ENCODE measurements around the gene MATCAP1.

The MATCAP1 gene

DNA sequence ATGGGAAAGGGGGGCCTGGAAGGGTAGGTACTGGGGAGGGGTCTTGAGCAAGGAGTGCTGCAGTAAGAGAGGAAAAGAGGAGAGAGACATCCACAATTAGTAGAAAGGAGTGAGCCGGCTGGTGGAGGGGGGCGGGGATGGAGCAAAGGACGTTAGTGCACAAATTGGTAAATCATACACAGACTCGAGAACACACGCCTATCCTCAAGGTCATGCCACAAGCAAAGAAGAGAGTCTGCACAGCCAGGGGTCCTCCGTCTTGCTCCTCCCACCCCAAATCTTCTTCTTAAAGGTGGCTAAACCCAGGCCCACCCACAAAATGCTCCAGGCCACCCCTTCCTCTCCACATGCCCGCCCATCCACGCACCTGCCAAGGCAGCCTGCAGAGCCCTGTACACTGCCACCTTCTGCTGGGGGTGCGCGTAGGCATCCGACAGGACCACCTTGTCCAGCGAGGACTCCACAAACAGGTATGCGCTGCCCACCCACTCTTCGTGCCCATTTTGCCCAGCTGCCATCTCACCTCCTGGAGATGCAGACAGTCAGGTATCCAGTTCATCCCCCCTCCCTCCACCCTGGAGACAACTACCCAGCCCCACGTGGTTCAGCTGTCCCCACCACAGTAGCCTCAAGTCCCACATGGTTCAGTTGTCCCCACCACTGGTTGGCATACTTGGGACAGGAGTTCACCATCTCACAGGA, 27.5 kb downstream of the MATCAP1 start:
- DNase-seq (ENCODE audit: low read depth in 2 of 2), result no peak

GRCh38 chr16:67155295-67156142, 28.2 kb downstream of the MATCAP1 start:
- peak; percentile 72 to 73 for DNase-seq (ENCODE audit: low read depth in 2 of 2)

DNA sequence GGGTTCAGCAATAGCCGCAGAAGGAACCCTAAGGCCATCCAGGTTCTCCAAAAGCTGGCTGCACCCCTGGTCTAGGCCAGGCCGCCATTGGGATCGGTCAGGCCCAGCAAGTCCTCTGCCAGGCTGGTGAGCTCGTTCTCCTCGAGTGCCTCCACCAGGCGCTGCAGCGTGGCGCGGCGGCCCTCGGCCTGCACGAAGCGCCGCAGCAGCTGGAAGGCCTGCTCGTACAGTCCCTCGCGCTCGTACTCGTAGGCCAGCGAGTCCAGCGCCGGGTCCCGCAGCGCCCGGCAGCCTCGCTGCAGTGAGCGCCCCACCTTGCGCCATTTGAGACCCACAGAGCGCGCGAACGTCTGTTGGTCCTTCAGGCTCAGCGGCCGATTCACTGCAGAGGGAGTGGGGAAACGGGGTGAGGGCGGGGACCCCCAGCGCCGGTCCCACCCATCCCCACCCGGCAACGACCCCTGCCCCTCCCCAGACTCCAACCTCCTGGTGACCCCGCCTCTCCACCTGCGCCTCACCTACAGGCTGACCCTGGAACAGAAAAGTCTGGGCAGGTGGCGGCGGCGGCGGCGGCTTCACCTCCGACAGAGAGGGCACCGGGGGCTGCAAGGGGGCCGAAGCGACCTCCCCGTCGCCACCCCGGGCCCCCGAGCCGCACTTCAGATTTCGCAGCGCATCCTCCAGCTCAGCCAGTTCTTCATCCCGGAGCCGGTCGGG, 29.0 kb downstream of the MATCAP1 start:
- DNase-seq (ENCODE audit: low read depth in 2 of 2), result no peak

DNA sequence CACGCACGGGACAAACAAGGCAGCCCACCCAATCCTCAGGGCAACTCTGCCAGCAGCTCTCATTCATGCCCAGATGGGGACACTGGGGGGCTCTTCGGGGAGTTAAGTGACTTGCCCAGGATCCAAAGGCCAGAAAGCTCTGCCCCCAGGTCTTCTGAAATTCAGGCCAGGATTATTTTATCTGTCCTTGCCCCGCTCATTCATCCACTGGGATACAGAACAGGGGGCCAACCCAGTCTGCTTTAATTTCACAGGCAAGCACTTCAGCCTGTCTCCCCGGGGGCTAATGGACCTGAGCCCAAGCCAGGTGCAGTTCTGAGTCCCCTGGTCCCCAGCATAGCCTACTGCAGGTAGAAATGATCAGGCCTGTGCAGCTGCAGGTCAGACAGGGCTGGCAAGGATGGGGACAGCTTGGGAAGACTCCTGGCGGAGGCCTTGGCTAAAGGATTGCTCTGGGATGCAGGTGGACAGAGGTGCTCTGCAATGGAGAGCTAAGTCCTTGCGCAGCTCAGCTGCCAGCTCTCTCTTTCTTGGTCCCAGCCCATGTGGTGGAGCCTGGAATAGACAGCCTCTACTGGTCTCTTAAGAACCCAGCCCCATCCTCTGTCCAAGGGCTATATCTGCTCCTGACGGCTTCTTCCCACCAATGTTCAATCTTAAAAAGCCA, 32.2 kb downstream of the MATCAP1 start:
- no peak for DNase-seq (ENCODE audit: low read depth in 2 of 2)

GRCh38 chr16:67150833-67151396, 32.8 kb downstream of the MATCAP1 start, which contains the start of gene B3GNT9:
TSS of gene B3GNT9 (minus strand) at chr16:67150998. CDS start at chr16:67150485, 513 bp downstream.
- DNase-seq (ENCODE audit: low read depth in 2 of 2), result no peak

GRCh38 chr16:67150047-67150832, 33.5 kb downstream of the MATCAP1 start:
- no peak for DNase-seq (ENCODE audit: low read depth in 2 of 2)

GRCh38 chr16:67149276-67150046, 34.3 kb downstream of the MATCAP1 start:
- no peak for DNase-seq (ENCODE audit: low read depth in 2 of 2)

DNA sequence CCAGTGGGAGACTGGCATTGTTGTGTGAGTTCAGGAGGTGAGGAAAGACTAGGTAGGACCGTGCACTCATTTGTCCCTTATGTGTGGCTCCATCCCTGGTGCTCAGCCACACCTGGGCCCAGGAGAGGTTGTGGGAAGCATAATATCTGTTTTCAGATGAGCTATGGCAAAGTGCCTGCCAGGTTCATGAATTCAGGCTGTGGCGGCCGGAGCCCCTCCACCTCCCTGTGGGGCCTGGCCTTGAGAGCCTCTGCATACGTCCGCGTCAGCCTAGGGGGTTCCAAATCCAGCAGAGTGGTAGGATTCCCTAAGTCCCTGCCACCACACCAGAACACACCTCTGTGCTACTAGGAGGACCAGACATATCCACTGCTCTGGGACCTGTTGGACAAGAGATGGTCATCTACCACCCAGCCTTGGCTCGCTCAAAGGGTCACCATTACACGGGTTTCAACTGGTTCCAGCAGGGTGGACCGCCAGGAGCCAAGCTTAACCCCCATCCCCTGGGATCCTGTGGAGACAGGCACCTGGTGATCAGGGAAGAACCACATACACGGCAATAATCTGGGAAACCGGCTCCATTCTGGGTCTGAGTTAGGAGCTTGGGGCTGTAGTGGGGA, 35.0 kb downstream of the MATCAP1 start:
- no peak for DNase-seq (ENCODE audit: low read depth in 2 of 2)

GRCh38 chr16:67148221-67148620, 35.5 kb downstream of the MATCAP1 start:
- DNase-seq (ENCODE audit: low read depth in 2 of 2), result no peak

DNA sequence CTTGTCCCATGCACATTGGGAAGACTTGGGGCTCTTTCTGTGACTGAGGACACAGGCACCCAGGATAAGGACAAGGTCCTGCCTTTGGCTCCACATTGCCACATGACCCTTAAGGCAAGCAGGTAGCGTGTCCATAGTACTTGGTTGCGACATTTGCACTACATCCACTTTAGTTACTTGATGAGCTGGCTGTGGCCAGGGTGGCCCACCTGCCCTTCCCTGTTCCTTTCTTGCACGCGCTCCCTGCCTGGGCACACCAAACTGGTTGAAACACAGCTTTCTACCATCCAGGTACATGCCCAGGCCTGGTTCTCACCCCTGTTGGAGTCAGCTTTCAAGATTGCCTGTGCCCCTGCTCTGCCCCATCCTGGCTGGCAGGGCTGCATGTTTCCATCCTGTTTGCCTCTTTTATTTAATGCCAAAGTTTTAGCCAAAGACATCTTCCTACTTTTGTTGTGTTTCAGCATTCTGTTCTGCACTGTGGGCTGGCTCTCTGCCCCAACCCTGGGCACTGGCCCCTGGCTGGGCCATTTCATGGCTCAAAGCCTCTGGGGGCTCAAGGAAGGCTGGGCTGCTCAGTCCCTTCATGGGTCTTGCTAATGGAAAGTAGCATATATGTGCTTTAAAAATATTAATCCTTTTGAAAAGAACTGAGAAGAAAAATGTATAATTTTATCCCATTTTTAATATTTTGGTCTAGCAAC, 36.2 kb downstream of the MATCAP1 start:
- DNase-seq (ENCODE audit: low read depth in 2 of 2), result no peak

- no peak for DNase-seq (ENCODE audit: low read depth in 2 of 2)
Observed at GRCh38 chr16:67146523-67147357, 37.0 kb downstream of the MATCAP1 start.

DNA sequence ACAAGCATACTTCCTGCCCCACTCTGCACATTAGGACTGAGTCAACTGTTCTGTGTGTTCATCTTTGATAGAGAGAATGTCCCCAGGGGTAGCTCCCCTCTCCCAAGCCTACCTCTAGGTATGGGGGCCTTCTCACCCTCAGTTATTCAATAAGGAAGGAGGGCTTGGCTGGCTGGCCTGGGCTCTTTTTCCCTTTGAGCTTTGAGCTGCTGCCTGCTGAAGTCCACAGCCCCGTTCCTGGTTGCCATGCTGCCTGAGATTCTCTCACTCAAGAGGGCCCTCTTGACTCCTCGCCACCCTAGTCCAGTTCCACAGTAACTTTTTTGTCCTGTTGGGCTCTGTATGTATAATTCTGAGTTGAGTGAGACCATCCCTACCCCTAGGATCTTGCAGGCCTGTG, 38.0 kb downstream of the MATCAP1 start:
- no peak for DNase-seq (ENCODE audit: low read depth in 2 of 2)

DNA sequence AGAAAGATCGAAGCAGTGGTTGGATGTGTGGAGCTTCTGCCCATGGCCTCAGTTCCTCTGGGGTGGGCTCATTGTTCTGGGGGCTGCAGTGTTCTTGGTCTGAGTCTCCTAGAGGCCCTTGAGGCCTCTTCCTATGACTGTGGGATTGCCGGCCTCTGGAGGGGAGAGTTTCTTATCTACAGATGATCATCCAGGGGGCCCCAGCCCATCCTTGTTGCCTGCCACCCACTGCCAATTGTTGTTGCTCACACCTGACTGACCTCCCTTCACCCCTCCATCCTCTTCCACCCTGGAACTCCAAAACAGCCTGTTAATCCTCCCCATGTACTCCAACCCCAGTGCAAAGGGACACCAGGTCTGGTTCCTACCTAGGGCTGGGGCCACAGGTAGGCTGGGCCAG, 38.8 kb downstream of the MATCAP1 start:
- no peak for DNase-seq (ENCODE audit: low read depth in 2 of 2)

GRCh38 chr16:67142342-67142741, 41.4 kb downstream of the MATCAP1 start:
- DNase-seq (ENCODE audit: low read depth in 2 of 2), result no peak

GRCh38 chr16:67141391-67141790, 42.4 kb downstream of the MATCAP1 start:
- DNase-seq (ENCODE audit: low read depth in 2 of 2), result no peak

DNA sequence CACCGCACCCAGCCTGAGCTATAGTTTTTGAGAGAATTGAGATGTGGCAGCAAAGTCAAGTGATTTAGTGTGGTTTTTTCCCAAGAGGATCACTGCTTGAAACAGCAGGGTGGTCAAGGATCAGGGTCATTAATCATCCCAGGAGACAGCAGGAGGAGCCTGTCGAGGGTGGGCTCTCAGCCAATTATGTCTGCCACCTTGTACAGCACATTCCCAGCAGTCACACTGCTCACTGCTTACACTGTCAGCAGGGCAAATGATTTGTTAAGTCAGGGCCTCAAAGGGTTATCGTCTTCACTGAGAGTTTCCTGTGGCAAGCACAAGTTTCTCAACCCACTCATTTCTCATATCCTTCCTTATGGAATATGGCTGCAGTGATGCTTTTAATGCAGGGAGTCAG, 46.2 kb downstream of the MATCAP1 start:
- no peak for DNase-seq (ENCODE audit: low read depth in 2 of 2)

GRCh38 chr16:67129422-67129821, 54.3 kb downstream of the MATCAP1 start:
- DNase-seq (ENCODE audit: low read depth in 2 of 2), result no peak

- DNase-seq (ENCODE audit: low read depth in 2 of 2), result no peak
Observed at GRCh38 chr16:67128887-67129286, 54.9 kb downstream of the MATCAP1 start.
